ENCODE results near the gene FRG2C.
"Not testable (repeated sequence)": the region's sequence is repeated elsewhere in the genome, so short reads cannot be mapped to it uniquely, and the experiment has no call there.

The FRG2C gene

DNA sequence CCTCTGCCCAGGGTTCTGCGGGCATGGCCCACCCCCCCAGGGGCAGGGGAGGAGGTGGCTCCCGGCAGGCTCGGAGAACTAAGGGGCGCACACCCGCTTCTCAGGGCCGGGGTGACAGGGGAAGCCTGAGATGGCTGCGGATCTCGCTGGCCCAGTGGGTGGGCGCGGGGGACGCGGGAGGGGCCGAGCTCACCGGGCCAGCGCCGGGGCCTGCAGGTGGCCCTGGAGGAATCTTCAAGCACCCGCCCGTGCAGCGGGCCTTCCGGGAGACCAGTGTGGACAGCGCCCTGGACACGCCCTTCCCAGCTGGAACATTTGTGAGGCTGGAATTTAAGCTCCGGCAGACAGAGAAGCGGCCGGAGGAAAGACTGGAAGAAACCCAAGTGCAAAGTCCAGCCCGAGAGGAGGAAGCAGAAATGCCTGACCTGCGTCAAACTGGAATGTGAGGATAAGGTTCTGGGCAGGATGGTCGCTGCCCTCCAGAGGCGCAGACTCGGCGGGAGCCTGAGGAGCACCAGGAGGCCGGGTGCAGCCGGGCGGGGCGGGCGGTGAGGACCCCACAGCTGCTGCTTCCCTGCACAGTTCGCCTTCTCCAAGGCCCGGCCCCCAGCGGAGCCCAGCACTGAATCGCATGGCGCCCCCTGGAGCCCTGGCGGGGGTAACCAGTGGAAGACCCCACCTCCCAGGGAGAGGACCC, 5.6 kb upstream of the FRG2C start:
- not testable (repeated sequence) for H3K9me3 Mint-ChIP-seq; H3K4me1 Mint-ChIP-seq; H3K4me3 Mint-ChIP-seq; DNase-seq (ENCODE audit: low spot score in 2 of 2); H3K27ac Mint-ChIP-seq; ATAC-seq; H3K36me3 Mint-ChIP-seq

DNA sequence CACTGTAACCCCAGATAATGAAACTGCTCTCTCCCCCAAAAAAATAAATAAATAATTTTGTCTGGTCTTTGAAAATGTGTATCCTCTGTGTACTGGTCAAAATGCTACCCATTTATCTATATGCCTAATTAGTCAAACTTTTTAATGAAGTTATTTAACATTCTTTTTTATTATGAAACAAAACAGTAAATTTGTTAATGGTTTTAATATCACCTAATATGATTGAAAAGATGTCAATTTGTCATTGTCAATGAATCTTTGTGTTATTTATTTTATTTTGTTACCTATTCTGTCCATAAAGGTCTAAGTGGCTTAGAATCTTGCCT, 5.1 kb upstream of the FRG2C start:
- H3K4me3 Mint-ChIP-seq; H3K9me3 Mint-ChIP-seq; H3K27ac Mint-ChIP-seq; H3K36me3 Mint-ChIP-seq; DNase-seq (ENCODE audit: low spot score in 2 of 2); ATAC-seq; H3K4me1 Mint-ChIP-seq: not testable (repeated sequence)

DNA sequence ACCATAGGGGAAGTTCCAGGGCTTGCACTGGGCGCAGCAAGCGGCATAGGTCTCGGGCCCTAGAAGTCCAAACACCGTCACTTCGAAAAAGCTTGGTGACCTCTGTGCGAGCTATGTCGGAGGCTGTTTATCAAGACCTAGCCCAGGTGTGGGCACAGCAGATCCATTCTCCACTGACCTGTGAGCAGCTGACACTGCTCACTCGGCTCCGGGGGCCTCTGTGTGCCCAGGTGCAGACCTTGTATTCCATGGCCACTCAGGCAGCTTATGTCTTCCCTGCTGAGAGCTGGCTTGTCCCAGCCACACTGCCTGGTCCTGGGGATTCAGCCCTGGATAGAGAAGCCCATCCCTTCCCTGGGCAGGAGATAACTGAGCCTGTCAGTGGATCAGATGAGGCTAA, 1.5 kb downstream of the FRG2C start:
- DNase-seq (ENCODE audit: low spot score in 2 of 2); H3K4me3 Mint-ChIP-seq; ATAC-seq; H3K27ac Mint-ChIP-seq; H3K36me3 Mint-ChIP-seq: not testable (repeated sequence)
- peaks cover 14% of the 10 kb centered on the region for H3K9me3 Mint-ChIP-seq
- H3K4me1 Mint-ChIP-seq = peaks cover 11% of the 10 kb centered on the region

DNA sequence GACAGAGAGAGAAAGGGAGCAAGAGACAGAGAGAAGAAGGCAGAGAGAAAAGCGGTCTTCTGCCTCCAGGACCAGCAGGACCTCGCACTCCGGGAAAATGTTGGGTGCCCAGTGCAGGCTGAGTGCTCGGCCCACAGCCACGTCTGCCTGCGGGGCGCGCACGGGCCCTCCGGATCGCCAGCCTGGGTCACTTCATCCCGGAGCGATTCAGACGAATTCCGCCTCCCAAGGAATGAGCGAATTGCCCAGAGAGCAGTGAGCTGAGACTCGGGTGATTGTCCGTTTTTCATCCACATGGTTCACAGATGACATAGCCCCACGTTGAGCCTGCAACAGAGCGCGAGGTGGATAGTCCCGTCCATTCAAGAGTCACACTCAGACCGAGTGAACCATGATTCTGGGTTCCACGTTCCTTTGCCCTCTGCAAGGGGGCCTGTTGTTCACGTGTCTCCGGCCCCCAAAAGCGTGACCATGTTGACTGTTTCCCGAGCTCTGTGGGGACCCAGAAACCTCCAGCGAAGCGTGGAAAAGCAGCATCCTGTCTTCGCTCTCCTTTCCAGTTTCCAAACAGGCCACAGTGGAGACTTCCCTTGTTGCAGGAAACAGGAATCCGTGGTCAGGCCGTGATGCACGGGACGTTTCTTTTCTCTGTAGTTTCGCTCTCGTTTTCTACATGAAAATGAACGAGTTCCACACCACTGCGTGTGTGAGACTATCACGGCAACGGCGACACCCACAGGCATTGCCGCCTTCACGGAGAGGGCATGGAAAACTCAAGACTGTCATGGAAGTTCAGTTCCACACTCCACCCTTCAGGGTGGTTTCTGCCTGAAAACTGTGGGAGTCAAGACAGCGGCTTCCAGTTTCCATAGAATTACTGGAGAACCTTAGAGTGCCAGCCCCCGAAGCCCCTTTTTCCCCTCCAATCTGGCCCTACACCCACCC, 3.9 kb downstream of the FRG2C start:
- DNase-seq (ENCODE audit: low spot score in 2 of 2); H3K36me3 Mint-ChIP-seq; H3K27ac Mint-ChIP-seq; ATAC-seq; H3K4me3 Mint-ChIP-seq: not testable (repeated sequence)
- Mint-ChIP-seq H3K9me3 (peaks cover 19% of the 10 kb centered on the region), H3K4me1 (peaks cover 14% of the 10 kb centered on the region)

DNA sequence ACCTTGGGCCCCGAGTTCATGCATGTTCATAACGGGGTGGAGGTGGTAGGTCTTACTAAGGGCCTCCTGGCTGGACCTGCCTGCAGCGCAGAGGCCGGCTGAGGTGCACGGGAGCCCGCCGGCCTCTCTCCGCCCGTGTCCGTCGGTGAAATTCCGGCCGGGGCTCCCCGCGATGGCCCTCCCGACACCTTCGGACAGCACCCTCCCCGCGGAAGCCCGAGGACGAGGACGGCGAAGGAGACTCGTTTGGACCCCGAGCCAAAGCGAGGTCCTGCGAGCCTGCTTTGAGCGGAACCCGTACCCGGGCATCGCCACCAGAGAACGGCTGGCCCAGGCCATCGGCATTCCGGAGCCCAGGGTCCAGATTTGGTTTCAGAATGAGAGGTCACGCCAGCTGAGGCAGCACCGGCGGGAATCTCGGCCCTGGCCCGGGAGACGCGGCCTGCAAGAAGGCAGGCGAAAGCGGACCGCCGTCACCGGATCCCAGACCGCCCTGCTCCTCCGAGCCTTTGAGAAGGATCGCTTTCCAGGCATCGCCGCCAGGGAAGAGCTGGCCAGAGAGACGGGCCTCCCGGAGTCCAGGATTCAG, 4.7 kb downstream of the FRG2C start:
- peak; percentile 75 for ATAC-seq
- not testable (repeated sequence) for H3K36me3 Mint-ChIP-seq, H3K4me3 Mint-ChIP-seq, H3K27ac Mint-ChIP-seq
- Mint-ChIP-seq H3K4me1 (peaks cover 14% of the 10 kb centered on the region), H3K9me3 (peaks cover 24% of the 10 kb centered on the region)
- peak; percentile 44 to 71 for DNase-seq (ENCODE audit: low spot score in 2 of 2)

DNA sequence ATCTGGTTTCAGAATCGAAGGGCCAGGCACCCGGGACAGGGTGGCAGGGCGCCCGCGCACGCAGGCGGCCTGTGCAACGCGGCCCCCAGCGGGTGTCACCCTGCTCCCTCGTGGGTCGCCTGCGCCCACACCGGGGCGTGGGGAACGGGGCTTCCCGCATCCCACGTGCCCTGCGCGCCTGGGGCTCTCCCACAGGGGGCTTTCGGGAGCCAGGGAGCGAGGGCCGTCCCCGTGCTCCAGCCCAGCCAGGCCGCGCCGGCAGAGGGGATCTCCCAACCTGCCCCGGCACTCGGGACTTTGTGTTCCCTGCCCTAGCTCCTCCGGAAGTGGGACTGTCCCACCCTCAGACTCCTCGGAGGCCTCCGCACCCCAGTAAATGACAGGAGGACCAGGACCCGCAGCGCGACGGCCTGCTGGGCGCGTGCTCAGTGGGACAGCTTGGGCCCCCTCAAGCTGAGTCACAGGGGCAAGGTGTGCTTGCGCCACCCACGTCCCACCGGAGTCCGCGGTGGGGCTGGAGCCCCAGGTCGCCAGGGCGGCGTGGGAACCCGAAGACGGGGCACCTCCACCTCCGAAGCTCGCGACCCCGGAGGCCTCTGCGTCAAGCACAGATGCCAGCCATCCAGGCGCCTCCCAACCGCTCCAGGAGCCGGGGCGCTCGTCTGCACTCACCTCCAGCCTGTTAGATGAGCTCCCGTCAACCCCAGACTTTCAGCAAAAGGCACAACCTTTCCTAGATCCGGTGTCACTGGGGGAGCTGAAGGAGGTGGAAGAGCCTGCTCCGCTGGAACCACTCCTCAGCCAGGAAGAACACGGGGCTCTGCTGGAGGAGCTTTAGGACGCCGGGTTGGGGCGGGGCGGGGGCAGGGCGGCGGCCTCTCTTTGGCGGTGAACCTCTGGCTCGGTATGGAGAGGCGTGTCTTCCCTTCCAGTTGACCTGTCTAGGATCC, 5.5 kb downstream of the FRG2C start:
- H3K27ac Mint-ChIP-seq; H3K36me3 Mint-ChIP-seq; DNase-seq (ENCODE audit: low spot score in 2 of 2); H3K4me3 Mint-ChIP-seq: not testable (repeated sequence)
- H3K4me1 Mint-ChIP-seq = peaks cover 14% of the 10 kb centered on the region
- peak; percentile 69 for ATAC-seq
- peaks cover 24% of the 10 kb centered on the region for H3K9me3 Mint-ChIP-seq

DNA sequence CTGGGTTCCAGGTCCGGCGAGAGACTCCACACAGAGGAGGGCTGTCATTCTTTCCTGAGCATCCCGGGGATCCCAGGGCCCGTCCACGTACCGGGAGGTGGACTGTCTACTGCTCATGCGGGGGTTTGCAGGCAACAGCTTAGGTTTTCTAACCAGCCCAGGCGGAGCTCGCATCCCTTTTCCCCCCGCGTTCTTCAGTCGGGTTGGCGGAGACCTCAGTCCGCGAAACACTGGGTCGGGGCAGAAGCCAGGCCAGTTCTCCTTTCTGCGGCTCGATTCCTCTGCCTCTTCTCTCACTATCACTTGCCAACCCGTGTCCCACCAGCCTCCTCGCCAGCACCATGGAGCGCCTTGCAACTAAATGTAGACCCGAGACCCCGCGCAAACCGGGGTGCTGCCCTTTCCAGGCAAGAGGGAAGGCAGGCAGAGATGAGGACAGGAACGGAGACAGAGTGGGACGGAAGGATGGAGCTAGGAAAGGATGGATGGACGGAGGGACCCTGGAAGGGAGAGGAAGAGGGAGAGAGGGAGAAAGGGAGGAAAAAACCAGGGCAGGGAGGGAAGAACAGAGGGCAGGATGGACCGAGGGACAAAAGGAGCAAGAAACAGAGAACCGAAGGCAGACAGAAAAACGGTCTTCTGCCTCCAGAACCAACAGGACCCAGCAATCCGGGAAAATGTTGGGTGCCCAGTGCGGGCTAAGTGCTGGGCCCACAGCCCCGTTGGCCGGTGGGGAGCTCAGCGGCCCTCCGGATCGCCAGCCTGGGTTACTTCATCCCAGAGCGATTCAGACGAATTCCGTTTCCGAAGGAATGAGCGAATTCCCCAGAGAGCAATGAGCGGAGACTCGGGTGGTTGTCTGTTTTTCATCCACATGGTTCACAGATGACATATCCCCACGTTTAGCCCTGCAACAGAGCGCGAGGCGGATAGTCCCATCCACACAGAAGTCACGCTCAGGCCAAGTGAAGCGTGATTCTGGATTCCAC, 6.5 kb downstream of the FRG2C start:
- peaks cover 24% of the 10 kb centered on the region for H3K9me3 Mint-ChIP-seq
- H3K36me3 Mint-ChIP-seq; ATAC-seq; DNase-seq (ENCODE audit: low spot score in 2 of 2); H3K27ac Mint-ChIP-seq; H3K4me3 Mint-ChIP-seq: not testable (repeated sequence)
- peaks cover 14% of the 10 kb centered on the region for H3K4me1 Mint-ChIP-seq

DNA sequence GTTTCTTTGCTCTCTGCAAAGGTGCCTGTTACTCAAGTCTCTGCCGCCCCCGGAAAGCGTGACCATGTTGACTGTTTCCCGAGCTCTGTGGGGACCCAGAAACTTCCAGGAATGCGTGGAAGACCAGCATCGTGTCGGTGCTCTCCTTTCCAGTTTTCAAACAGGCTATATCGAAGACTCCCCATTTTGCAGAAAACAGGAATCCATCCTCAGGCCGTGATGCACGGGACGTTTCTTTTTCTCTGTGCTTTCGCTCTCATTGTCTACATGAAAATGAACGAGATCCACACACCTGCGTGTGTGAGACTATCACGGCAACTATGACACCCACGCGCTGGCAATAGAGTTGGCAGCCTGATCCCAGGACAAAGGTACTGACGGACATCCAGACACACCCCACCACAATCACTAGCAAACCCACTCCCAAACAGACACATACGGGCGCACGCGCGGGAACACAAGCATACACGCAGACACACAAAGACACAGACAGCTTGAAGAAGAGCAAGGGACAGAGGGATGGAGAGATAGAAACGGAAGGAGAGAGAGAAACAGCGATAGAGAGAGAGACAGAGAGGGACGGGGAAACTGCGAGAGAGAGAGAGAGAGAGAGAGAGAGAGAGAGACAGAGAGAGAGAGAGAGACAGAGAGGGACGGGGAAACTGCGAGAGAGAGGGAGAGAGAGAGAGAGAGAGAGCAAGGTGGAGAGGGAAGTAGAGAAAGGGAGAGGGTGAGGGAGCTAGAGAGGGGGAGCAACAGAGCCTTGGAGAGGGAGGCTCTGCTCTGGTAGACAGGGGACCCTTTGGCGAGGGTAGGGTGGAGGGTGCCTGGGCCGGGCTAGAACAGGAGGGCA, 7.4 kb downstream of the FRG2C start:
- not testable (repeated sequence) for ATAC-seq; DNase-seq (ENCODE audit: low spot score in 2 of 2); H3K27ac Mint-ChIP-seq; H3K36me3 Mint-ChIP-seq; H3K4me3 Mint-ChIP-seq
- peaks cover 24% of the 10 kb centered on the region for H3K9me3 Mint-ChIP-seq
- H3K4me1 Mint-ChIP-seq = peaks cover 14% of the 10 kb centered on the region

DNA sequence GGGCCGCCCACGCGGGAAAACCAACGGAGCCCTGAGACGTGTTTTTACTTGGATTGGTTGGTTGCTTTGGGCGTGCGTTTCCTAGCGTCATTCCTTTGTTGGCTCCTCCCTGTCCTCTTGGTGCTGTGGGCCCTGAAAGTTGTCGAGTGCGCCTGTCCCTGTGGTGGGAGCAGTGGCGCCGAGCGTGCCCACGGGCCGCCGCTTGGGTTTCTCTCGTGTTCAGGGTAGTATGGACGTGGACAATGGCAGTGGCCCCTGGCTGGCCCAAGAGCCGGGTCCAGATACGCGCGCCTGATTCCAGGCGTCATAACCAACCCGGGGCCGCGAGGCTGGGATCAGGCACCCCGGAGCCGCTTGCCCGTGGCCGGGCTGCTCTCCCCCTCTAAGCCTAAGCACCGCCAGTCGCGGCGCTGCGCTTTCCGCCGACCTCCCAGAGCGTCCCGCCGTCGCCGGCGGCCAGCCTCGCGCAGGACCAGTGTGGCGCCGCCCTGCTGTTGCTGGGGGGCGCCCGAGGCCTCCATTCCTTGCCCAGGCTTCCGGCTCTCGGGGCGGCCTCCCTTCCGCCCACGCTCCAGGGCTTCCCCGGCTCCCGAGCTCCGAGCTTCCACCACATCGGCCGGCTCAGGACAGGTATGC, 8.1 kb downstream of the FRG2C start:
- H3K27ac Mint-ChIP-seq; H3K36me3 Mint-ChIP-seq; ATAC-seq; DNase-seq (ENCODE audit: low spot score in 2 of 2); H3K4me3 Mint-ChIP-seq: not testable (repeated sequence)
- Mint-ChIP-seq H3K4me1 (peaks cover 14% of the 10 kb centered on the region), H3K9me3 (peaks cover 21% of the 10 kb centered on the region)

DNA sequence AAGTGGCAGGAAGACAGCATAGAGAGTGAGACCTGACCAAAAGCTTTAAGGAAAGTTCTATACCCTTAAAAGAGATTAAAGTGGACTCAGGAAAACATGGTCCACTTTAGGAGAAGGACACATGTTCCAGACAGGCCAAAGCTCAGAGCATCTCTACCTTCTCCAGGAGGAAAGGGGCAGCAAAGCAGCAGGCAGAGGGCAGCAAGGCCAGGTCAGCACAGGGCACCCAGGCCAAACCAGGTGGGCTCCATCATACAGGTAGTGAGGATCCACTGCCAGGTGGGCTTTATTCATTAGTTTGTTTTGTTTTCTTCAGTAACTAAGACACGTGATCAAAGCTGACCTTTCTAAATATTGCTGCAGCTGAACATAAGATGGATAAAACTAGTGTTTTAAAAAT, 19.8 kb downstream of the FRG2C start:
- H3K27ac Mint-ChIP-seq; ATAC-seq; H3K36me3 Mint-ChIP-seq; H3K9me3 Mint-ChIP-seq; DNase-seq (ENCODE audit: low spot score in 2 of 2); H3K4me3 Mint-ChIP-seq; H3K4me1 Mint-ChIP-seq: not testable (repeated sequence)

DNA sequence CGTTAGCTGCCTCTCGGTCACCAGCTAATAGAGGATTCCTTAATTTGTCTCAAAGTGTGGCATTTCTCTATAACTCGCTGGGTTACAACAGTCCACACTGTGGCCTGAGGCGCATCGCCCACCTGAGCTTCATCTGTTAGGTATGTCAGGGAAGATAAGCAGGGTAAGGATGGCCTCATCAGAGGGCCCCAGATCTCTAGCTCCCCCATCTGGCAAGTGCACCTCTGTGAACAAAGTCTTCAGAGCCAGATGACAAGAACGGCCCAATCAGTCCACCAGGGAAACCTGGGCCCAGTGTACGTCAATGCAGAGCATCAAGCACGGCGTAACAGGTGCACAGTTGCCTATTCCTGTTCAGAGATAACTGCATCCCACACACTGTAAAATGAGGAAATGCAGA, 23.2 kb downstream of the FRG2C start:
- Mint-ChIP-seq H3K27ac (no peak overlapping the region), H3K4me3 (no peak overlapping the region), H3K36me3 (no peaks in the 10 kb centered on the region), H3K4me1 (no peaks in the 10 kb centered on the region), H3K9me3 (peaks cover 12% of the 10 kb centered on the region)
- ATAC-seq (no peak), DNase-seq (ENCODE audit: low spot score in 2 of 2) (no peak)

DNA sequence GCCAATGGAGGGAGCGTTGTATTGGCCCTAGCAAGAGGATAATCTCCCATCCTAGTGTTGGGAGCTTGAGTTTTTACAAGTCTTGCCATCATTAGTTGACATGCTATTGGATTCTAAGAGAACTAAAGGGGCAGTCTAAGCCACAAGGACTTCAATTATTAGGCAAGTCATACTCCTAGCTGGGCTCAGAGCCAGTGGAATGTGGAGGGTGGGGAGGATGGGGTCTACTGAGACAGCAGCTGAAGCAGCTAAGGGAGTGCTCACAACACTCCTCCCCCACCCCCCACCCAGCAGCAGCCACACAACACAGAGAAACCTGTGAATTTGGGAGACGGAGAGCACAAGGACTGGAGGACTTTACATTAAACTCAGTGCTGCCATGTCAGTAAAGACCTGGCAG, 27.9 kb downstream of the FRG2C start:
- Mint-ChIP-seq H3K9me3 (peaks cover 9% of the 10 kb centered on the region), H3K4me3 (no peak overlapping the region), H3K27ac (no peak overlapping the region), H3K4me1 (no peaks in the 10 kb centered on the region), H3K36me3 (no peaks in the 10 kb centered on the region)
- ATAC-seq (no peak), DNase-seq (ENCODE audit: low spot score in 2 of 2) (no peak)

Data from stimulated activated effector memory CD8-positive, alpha-beta T cell treated with anti-CD3 and anti-CD28 coated beads, Interleukin-12 subunit alpha, Interleukin-12 subunit beta, amount 100 ng/mL, for 72 hours (primary cell).